Inflammatory macrophage treated with lipopolysaccharide for 4 hours (primary cell): Measurements from ENCODE around the gene ZIC1.

Experiments used
- DNase-seq: peaks from one replicate; pipeline ENCODE4 v3.0.0-alpha.2; 2020

The ZIC1 gene

GRCh38 chr3:147424581-147425387 is 15.6 kb downstream of the ZIC1 start:
- no peak for DNase-seq

- DNase-seq, result no peak
Observed at GRCh38 chr3:147425388-147425850, 16.3 kb downstream of the ZIC1 start.

- no peak for DNase-seq
Observed at GRCh38 chr3:147426931-147427330, 17.8 kb downstream of the ZIC1 start.

- DNase-seq, result no peak
Observed at GRCh38 chr3:147427746-147428145, 18.6 kb downstream of the ZIC1 start.

GRCh38 chr3:147428326-147428725 is 19.2 kb downstream of the ZIC1 start:
- DNase-seq, result no peak

- no peak for DNase-seq
Observed at GRCh38 chr3:147428754-147429153, 19.6 kb downstream of the ZIC1 start.

- no peak for DNase-seq
Observed at GRCh38 chr3:147431751-147432150, 22.6 kb downstream of the ZIC1 start.

- no peak for DNase-seq
Observed at GRCh38 chr3:147447224-147447623, 38.1 kb downstream of the ZIC1 start.

- DNase-seq, result no peak
Observed at GRCh38 chr3:147449669-147450068, 40.5 kb downstream of the ZIC1 start.

- DNase-seq, result no peak
Observed at GRCh38 chr3:147458995-147459704, 50.0 kb downstream of the ZIC1 start.

- DNase-seq, result no peak
Observed at GRCh38 chr3:147462856-147463255, 53.7 kb downstream of the ZIC1 start.
